DMS 273 (cell line): ENCODE results near the gene NR2E1.
A peak's percentile ranks its signal among the peaks of the same experiment; 100 is the strongest.

Experiments used
- DNase-seq: peaks from one replicate; lab custom pipeline; 2025; ENCODE audit not compliant: unreplicated experiment; lab: John Stamatoyannopoulos, UW

NR2E1 gene

DNA sequence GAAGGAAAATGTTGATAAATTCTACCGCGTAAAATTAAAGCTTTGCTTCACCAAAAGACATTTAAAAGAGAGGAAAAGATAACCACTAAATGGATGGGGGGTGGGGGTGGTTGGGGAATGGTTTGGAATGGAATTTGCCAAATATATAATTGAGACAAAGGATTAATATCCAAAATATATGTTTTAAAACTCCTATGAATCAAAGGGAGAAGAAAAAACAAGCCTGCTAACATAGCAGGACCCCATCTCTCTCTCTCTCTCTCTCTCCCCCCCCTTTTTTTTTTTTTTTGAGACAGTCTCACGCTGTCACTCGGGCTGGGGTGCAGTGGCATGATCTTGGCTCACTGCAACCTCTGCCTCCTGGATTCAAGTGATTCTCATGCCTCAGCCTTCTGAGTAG is 13.4 kb upstream of the NR2E1 start:
- DNase-seq = no peak

DNA sequence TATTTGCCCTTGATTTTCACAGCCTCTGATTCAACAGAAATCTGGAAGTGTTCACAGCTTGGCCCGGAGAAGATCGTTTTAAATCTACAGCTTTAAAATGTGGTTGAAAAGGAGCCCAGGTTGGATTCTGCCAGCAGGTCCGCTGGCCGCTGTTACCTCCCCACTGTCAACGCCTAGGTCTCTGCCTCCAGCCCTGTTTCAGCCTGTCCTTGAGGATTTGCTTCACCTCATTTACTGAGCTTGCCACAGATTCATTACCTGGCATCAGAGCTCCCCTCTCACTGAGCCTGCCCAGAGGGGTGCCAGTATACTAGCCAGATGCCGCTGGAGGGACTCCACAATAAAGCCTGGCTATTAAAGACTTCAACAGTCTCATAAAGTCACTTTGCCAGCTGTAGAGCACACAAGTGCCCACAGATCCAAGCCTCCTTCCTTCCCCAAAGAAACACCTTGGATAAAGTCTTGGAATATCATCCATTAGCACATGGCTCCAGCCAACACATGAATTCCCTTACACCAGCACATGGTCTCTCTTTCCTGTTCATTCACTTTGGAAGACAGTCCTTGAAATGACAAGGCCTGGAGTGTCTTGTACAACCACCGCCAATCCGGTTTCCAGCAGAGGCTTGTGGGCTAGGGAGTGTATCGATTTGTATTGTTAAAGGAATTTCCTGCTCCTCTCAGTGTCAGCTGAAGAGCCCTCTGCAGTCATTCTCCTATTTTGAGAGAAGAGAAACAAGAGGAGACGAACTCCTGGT is 9.5 kb upstream of the NR2E1 start:
- DNase-seq = peak; percentile 78

DNA sequence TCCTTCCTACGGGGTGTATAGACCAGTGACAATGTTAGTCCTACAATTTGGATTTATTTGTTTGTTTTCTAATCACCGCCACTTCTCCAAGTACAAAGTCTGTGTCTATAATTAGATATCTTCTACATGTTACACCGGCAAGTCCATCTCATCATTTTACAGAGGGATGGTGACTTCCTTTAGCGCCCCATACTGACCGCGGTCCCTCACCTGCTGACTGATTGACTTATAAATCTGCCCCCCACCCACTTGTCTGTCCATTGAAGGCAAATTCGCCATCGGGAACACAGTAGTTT is 8.9 kb upstream of the NR2E1 start:
- no peak for DNase-seq

DNA sequence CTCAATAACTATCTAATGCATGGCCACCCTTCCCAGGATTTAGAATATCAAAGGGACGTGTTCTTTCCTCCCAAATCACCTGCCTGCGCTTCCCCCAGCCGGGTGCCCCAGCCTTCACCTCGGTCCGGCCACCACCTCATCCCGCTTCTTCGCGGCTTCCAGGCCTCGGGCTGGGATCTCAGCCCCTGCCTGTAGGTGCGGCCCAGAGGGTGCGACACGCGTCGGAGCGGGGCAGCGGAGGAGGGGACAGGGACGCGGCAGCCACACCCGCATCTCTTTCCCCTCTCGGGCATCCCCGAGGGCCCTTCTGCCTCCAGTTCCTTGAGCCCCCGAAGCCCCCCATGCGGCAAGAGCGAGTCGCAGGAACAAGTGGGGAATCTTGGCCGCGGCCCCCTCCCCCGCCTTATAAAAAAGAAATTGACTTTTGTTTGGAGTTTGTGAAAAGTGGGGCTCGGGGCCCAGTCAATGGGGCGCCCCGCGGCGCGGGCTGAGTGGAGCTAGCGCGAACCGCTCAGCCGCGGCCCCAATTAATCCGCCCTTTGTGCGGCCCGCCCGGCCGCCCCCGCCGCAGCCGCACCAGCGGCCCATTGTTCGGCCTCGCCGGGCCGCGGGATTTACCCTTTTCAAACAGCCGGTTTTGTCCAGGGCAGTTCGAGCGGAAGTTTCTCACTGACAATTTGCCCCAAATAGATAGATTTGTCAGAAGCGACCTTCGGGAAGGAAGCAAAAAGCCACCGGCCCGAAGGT is 8.4 kb upstream of the NR2E1 start:
- peak; percentile 49 for DNase-seq

DNA sequence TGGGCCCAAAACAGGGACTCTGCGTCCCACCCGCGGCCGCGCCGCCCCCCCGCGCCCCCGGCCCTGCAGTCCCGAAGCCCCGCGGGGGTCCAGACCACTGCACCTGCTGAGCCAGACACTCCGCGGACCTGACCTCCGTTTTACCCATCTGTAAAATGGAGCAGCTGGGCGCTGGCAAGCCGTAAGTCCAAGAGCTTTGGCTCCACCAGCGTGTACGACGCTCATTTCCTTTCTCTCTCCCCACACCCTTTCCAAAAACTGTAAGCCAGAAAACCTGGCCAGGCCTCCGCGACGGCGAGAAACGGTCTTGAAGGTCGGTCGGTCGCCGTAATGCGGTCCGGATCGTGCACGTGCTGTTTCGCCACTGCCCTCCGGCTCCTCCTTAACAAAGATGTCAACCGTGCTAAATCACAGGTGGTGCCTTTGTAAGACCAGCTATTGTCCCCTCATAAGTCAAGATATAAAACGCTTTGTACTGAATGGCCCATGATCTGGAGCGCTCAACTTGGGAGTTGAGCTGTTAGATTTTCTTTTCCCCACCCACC is 7.8 kb upstream of the NR2E1 start:
- DNase-seq = no peak

DNA sequence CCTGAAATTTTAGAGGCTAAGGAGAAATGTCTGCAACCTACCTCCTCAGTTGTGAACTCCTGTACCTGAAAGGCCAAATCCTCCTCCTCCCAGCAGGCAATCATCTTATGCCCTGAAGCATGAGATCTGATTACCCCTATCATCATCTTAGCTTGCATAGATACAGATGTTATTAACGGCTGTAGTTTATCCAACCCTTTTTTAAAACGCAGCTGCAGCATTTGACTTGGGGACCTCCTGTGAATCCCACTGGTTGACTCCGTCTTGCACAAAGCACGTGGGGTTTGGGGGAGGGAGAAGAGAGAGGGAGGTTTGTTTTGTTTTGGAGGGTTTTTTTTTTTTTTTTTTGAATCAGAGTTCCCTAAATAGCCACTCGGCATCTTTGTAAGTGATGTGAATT is 5.8 kb upstream of the NR2E1 start:
- no peak for DNase-seq

DNA sequence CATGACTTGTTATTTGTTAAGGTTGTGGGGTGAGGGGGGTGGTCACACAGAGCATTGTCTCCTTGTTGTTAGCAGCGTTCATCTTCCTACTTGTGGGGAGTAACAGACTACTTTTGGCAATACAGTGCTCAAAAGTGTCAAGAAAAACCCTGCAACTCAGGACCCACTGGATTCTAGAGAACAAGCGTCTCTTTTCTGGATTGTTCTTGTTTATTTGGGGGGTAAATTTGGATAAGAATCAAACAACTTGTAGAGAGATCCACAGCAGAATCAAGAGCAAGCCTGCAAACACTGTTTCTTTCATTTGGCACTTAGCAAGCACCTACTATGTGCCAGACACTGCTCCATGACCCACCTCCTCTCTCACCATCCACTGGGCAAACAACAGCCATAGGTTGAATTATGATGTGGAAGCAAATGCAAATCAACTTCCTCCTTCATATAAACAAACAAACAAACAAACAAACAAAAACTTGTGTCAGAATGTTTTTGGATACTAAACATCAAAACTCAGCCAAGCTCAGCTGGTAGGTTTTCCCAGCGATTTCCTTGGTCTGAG is 4.0 kb upstream of the NR2E1 start:
- no peak for DNase-seq

DNA sequence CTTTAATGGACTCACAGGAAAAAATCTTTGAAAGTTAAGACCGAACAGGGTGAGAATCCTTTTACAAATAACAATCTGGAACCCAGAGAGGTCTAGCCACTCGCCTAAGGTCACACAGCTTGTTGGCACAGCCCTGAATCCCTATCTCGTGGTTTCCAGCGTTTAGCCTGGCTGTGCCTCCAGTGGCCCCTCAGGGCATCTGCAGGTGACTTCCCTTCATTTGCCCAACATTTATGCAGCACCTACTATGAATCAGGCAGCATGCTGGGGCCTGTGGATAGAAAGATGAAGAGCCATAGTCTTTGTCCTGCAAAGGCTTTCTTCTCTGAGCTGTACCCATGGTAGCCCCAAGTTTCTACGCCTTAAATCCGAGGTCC is 2.6 kb upstream of the NR2E1 start:
- peak; percentile 59 for DNase-seq

DNA sequence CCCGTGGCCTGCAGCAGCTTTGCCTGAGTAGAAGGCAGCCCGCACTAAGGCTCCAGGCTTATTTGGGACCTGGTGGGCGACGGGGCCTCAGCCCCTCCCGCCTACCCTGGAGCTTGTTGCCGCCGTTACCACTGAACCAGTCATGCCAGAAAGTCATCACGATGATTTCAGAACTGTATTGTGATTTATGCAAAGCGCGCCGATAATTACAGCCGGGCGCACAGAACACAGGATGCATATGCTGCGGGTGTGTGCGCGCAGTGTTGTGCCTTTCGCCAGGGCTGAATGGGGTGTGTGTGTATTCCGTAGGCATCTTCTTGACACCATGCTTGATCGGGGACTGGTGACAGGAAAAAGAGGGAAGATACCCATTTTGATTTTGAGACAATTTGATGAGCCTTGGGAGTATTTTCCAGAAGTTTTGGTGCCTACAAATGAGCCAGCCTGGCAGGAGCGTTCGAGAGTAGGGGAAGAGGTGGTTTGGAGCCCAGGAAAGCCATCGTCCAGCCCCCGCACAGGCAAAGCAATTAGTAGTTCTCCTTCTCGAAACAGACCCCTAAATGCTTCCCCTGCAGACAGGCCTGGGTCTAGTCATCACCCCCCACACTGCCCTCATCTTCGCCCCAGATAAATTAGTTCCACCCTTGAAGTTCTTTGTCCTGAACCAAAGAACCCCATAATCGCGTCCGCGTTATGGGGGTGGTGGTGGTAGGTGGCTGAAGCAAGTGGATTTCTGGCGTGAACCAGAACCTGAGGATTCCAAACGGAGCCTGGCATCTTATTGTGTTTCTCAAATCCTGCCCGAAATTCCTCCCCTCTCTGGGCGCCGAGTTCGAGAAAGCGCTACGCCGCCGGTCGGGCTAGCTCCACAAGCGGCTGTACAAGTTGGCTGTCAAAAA is 1.9 kb upstream of the NR2E1 start:
- no peak for DNase-seq

DNA sequence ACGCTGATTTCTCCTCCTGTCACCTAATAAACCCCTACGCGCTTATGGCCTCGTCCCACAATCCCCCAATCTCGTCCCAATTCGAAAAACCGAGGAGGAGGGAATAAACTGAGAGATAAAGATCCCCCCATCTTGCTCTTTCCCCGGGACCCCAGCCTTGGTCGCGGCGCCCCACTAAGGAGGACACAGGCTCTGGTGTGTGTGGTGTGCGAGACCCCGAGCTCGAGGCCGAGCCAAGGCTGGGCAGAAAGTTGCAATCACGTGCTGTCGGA is 1.3 kb upstream of the NR2E1 start:
- no peak for DNase-seq

DNA sequence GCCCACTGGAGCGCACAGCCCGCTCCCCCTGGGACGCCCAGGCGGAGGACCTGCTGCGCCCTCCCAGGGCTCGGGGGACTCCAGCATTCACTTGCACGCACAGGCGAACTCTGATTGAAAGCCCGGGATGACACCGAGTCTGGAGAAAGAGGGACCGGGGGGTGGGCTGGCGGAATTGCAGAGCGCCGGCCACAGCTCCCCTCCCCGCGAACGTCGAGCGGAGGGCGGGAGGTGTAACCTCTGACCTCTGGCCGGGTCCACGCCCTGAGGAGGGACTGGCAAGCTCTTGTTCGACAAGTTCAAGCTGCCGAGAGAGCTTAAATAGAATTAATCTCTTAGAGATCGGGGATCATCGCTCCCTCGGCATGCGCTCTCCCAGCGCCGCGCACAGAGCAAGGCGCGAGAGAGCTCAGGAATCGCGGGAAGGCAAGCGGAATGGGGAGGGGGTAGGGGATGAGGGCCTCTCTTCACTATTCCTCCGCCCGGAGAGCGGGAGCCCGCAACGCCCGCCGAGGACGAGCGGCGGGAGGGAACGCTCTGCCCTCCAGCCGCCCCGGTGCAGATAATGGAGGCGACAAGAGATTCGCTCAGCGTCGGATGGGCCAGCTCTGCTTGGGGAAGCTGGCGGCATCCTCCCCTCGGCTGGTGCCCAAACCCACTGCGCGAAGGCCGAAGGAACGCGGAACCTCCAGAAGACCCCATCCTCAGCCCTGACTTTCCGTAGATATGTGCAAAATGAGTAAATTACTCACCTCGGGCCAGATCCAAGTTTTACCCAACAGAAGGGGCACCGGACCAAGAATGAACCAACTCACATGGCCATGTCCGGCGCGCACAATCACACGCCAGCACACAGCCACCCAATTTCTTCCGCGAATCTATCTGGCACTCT is 761 bp upstream of the NR2E1 start:
- peak; percentile 61 for DNase-seq

DNA sequence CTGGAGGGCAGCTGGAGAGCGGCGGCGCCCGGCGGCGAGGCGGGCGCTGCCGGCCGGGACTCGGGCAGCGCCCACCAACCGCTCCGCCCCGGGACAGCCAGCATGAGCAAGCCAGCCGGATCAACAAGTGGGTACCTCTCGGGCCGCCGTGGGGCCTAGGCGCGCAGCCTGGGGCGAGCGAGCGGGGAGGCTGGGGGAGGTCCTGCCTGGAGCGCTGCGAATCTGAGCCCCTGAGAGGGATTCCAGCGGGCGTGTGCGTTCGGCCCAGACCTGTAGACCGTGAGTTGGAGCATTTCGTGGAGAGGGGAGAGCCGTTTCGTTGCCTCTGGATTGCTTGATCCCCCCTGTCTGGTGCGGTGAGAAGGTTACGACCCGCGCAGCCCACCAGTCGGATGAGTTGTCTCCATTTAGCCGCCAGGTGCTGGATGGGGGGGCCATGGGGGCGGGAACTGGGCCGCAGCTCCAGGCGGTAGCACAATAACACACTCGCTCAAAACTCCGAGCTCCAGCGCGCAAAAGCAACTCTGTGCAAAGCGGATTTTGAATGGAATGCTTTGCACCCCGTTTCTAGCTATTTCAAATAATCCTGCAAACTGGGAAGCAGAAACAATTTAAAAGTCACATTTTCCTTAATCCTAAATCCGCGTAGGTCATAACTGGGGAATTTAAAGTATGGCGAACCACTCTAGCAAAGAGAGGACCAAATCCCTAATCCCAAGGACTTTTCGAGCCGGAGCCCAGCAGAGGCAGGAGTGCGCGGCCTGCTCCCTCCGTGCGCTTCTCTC is 1.0 kb downstream of the NR2E1 start:
- no peak for DNase-seq

DNA sequence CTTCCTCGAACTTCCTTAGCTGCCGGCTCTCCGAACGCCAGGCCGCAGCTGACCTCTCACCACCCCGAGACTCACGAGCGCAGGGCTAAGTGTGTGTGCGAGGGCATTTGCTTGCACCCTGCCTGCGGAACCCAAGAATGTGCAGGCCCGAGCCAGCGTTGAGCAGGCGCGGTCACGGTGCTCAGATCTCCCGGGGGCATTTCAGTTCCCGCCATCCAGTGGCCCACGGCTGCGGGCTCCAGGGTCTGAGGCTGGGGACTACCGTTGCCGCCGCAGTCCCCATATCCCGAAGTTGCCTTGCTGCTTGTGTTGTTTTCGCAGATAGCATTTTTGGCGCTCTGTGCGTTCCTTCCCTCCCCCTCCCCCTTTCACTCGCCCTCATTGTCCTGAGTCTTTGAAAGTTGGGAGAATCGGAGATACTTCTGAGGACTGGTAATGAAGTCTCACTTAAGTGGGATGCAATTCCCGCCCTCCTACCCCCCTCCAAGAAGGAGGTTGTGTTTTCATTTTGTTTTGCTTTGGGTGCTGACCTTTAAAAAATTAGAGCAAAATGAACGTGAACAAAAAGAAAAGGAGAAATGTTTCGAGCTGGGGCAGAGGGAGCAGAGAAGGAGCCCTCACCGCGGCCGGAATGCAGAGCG is 1.7 kb downstream of the NR2E1 start:
- DNase-seq = no peak

DNA sequence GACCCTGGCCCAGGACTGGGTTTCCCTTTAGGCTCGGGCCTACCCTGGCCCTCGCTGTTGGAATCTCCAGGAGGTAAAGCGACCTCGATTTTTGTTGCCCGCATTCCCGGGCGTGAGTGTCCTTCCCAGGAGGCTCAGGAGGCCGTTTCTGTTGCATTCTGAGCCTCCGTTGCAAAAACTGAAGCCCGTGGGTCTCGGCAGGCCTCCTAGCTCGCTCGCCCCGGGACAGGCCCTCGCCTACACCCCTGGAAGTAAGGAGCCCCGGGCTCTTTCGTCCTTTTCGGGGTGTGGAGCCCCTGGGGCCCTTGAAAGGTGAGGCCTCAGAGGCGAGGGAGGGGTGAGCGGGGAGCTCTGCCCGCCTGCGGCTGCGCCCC is 2.3 kb downstream of the NR2E1 start:
- no peak for DNase-seq

DNA sequence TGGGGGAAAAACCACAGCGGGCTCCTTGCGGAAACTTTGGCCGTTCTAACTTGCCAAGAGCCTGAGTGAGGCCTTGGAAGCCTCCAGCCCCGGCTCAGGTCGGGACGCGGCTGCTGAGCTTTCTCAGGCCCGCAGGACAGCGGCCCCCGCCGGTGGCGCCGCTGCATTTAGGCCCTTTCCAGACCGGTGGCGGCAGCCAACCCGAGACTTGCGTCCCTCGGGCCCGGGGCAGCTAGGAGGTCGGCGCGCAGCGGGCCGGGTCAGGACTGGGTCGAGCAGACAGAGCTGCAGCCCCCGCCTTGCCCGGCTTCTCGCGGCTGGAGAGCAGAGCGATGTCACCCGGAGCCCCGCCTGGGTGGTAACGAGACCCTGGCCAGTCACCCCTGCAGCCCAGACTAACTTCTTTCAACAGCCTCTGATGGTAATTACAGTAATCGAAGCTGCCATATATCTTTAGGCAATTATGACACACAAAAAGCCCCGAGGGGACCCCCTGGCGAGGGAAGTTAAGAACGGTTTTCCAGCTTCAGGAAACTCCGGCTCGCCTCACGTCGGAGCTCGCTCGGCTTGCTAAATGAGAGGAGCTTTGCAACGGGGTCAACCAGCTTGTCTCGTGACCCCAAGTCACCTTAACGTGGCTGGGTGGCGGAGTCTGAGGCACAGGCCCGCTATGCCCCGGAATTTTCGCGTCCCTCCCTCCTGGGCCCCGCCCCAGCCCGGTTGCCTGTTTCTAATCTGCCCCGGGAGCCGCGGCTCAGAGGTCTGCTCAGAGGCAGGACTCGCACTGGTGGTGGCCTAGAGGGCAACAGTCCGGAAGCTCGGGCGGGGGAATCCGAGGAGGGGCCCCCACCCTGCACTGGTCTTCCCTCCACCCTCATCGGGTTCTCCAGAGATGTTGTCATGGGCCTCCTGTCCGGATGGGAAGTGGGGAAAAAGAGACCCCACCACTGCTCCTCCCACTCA is 3.0 kb downstream of the NR2E1 start:
- no peak for DNase-seq

DNA sequence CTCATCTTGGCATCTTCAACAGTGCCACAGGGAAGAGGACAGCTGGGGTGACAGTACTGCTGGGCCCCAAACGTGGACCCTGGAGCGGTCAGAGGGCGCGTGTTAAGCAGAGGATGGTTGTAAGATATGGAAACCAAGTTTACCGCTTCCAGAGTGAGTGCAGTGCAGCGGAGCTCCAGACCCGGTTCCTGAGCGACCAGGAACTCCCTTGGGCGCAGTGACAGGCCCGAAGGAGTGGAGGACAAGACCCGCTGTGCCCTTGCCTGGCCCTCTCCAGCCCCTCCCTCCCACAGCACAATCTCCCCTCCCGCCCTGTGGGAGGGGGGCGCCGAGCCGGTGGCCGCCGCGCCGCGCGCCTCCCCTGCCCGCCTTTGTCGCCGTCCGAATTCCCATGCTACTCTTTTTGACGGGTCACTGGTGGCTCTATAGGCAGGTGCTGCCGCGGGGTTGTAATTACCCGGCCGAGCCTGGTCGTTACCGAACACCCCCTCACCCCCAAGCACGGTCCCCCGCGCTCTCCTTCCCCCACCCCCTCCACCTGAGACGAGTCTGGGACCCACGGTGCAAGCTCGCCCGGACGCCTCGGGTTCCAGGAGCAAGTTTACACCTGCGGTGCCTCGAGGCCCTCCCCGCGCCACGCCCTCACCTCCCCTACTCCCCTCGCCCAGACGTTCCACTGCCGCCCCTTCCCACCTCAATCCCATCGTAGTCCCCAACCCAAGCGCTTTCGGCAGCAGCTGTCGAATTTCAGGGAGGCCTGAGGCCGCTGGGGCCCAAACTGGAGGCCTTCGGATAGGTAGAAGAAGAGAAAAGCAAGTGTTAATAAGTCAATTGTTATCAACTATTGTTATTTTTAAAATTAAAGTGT is 3.9 kb downstream of the NR2E1 start:
- DNase-seq = no peak
